GM12878 (cell line): ENCODE measurements around the gene BRD2. TPM values are rescaled to one million over a fixed set of nuclear protein-coding genes. Genes with fewer than 3 reads are reported as not detected.

Experiments used
- FOXK2 ChIP-seq: fragments of 450-650 bp; IDR thresholded peaks from 2 replicates; pipeline ENCODE4 v1.6.1; 2017; ENCODE audit warnings: mild to moderate bottlenecking, moderate library complexity
- NR2C1 ChIP-seq: fragments of 450-650 bp; IDR thresholded peaks from 2 replicates; pipeline ENCODE4 v1.6.1; 2017; ENCODE audit warnings: antibody characterized with exemption, mild to moderate bottlenecking, moderate library complexity
- SMAD5 ChIP-seq: IDR thresholded peaks from 2 replicates; pipeline ENCODE4 v1.6.1; 2016; ENCODE audit warnings: antibody characterized with exemption, low read depth
- SREBF2 ChIP-seq: IDR thresholded peaks from 2 replicates; pipeline ENCODE4 v1.6.1; 2012; ENCODE audit warnings: mild to moderate bottlenecking, low read length
- ZNF207 ChIP-seq: fragments of 450-650 bp; IDR thresholded peaks from 2 replicates; pipeline ENCODE4 v1.6.1; 2014; ENCODE audit warnings: antibody characterized with exemption, mild to moderate bottlenecking, borderline replicate concordance
- ZNF384 ChIP-seq: IDR thresholded peaks from 2 replicates; pipeline ENCODE4 v1.6.1; 2012; ENCODE audit warnings: low read depth, mild to moderate bottlenecking, low read length, improper control_type of control experiment, borderline replicate concordance
- ZSCAN29 ChIP-seq: fragments of 450-650 bp; IDR thresholded peaks from 2 replicates; pipeline ENCODE4 v1.6.1; 2017; ENCODE audit warnings: mild to moderate bottlenecking, moderate library complexity
- polyA plus RNA-seq, 11 experiments: library from polyadenylated mRNA; depleted of rRNA in 4 of 11; unstranded in 6 of 11; stranded (reverse) in 5 of 11; fragments of >200 nt; fragmentation: Nextera tagmentation in 4 of 11; fragmentation: Illumina TruSeq in 1 of 11; extraction: Ambion mirVana in 4 of 11; extraction: Trizol in 1 of 11; gene quantifications; 1 replicate in 1 of 11; 2 replicates in 10 of 11; pipeline versions ENCODE4 v1.2.1 to v1.2.3, GENCODE V29; 2011 to 2016; ENCODE audit warnings: inconsistent platforms in 2 of 11, missing spikeins in 2 of 11, low read depth in 1 of 11
- total RNA-seq, 4 experiments: library from RNA; depleted of rRNA in 3 of 4; stranded (reverse); fragments of >200 nt in 3 of 4; fragmentation: Illumina TruSeq in 1 of 4; extraction: Trizol in 1 of 4; gene quantifications; 2 replicates each; pipeline versions ENCODE4 v1.2.1 to v1.2.3, GENCODE V29; 2013 to 2021
- TF ChIP-seq, protein P1 (sequence below): IDR thresholded peaks from 2 replicates; pipeline ENCODE4 v1.6.1; 2011; ENCODE audit warnings: low read depth, mild to moderate bottlenecking, low read length, moderate library complexity, borderline replicate concordance; ENCODE audit errors: extremely low read depth
- TF ChIP-seq, protein P2 (sequence below): fragments of 150-350 bp; IDR thresholded peaks from 2 replicates; pipeline ENCODE4 v1.6.1; 2016; ENCODE audit warnings: low read depth, low read length
- TF ChIP-seq, protein P3 (sequence below): IDR thresholded peaks from 2 replicates; pipeline ENCODE4 v1.6.1; 2012; ENCODE audit warnings: improper control_type of control experiment, low read depth, low read length; ENCODE audit not compliant: insufficient replicate concordance
- TF ChIP-seq, protein P4 (sequence below): fragments of 450-650 bp; IDR thresholded peaks from 2 replicates; pipeline ENCODE4 v1.6.1; 2017; ENCODE audit warnings: antibody characterized with exemption, mild to moderate bottlenecking, moderate library complexity
- TF ChIP-seq, protein P5 (sequence below), 3 experiments: IDR thresholded peaks in 2 of 3; conservative IDR thresholded peaks in 1 of 3; 2 replicates each; pipeline ENCODE4 v1.5.1; 2011; ENCODE audit warnings: low read depth in 3 of 3, low read length in 3 of 3, mild to moderate bottlenecking in 3 of 3, control low read depth in 2 of 3, moderate library complexity in 2 of 3, inconsistent platforms in 1 of 3, mixed read lengths in 1 of 3; ENCODE audit not compliant: control insufficient read depth in 2 of 3, insufficient read depth in 1 of 3; ENCODE audit errors: extremely low read depth in 1 of 3
- TF ChIP-seq, protein P6 (sequence below): IDR thresholded peaks from 2 replicates; pipeline ENCODE4 v1.6.1; 2012; ENCODE audit warnings: low read depth, low read length, improper control_type of control experiment

The BRD2 gene
- total and polyA plus RNA-seq, 10 of the 15 experiments (the other 5 are each of a cell fraction or from before 2014, with no cell fraction given) = 32.2 to 239 (median 139) TPM

DNA sequence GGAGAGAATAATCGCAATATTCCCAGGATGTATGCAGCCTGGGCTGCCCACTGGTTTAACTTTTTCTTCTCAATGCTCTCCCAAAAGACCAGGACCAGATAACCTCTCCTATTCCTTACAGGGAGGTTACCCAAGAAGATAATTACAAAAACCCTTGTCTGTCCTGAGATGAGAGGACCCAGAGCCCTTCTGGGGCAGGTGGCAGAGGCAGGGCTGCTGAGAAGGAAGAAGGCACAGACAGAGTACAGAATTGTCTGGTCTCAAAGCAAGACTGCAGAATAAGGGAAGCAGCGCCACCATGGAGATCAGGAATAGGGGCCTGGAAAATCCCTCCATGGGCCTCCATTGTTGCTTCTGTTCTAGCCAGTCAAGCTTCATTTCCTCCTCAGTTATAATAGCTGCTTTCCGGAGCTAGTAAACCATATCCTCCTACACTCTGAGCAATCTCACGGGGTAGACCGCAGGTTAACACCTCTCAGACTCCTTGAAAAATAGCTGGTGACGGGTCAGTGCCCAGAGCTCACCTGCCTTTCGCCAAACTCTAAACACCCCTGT lies 27.1 kb upstream of the BRD2 start (continued):
- TF ChIP-seq, protein P1, sequence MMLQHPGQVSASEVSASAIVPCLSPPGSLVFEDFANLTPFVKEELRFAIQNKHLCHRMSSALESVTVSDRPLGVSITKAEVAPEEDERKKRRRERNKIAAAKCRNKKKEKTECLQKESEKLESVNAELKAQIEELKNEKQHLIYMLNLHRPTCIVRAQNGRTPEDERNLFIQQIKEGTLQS = no peak
- TF ChIP-seq, protein P2, sequence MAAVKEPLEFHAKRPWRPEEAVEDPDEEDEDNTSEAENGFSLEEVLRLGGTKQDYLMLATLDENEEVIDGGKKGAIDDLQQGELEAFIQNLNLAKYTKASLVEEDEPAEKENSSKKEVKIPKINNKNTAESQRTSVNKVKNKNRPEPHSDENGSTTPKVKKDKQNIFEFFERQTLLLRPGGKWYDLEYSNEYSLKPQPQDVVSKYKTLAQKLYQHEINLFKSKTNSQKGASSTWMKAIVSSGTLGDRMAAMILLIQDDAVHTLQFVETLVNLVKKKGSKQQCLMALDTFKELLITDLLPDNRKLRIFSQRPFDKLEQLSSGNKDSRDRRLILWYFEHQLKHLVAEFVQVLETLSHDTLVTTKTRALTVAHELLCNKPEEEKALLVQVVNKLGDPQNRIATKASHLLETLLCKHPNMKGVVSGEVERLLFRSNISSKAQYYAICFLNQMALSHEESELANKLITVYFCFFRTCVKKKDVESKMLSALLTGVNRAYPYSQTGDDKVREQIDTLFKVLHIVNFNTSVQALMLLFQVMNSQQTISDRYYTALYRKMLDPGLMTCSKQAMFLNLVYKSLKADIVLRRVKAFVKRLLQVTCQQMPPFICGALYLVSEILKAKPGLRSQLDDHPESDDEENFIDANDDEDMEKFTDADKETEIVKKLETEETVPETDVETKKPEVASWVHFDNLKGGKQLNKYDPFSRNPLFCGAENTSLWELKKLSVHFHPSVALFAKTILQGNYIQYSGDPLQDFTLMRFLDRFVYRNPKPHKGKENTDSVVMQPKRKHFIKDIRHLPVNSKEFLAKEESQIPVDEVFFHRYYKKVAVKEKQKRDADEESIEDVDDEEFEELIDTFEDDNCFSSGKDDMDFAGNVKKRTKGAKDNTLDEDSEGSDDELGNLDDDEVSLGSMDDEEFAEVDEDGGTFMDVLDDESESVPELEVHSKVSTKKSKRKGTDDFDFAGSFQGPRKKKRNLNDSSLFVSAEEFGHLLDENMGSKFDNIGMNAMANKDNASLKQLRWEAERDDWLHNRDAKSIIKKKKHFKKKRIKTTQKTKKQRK = no peak
- TF ChIP-seq SREBF2 (no peak), FOXK2 (no peak), ZNF207 (peak; percentile 84; the same call in 1 of the 2 replicates), SMAD5 (no peak), NR2C1 (0 out of 2 replicates have a peak, but pooled peaks have one; percentile 13), ZNF384 (no peak), ZSCAN29 (no peak)
- TF ChIP-seq, protein P3, sequence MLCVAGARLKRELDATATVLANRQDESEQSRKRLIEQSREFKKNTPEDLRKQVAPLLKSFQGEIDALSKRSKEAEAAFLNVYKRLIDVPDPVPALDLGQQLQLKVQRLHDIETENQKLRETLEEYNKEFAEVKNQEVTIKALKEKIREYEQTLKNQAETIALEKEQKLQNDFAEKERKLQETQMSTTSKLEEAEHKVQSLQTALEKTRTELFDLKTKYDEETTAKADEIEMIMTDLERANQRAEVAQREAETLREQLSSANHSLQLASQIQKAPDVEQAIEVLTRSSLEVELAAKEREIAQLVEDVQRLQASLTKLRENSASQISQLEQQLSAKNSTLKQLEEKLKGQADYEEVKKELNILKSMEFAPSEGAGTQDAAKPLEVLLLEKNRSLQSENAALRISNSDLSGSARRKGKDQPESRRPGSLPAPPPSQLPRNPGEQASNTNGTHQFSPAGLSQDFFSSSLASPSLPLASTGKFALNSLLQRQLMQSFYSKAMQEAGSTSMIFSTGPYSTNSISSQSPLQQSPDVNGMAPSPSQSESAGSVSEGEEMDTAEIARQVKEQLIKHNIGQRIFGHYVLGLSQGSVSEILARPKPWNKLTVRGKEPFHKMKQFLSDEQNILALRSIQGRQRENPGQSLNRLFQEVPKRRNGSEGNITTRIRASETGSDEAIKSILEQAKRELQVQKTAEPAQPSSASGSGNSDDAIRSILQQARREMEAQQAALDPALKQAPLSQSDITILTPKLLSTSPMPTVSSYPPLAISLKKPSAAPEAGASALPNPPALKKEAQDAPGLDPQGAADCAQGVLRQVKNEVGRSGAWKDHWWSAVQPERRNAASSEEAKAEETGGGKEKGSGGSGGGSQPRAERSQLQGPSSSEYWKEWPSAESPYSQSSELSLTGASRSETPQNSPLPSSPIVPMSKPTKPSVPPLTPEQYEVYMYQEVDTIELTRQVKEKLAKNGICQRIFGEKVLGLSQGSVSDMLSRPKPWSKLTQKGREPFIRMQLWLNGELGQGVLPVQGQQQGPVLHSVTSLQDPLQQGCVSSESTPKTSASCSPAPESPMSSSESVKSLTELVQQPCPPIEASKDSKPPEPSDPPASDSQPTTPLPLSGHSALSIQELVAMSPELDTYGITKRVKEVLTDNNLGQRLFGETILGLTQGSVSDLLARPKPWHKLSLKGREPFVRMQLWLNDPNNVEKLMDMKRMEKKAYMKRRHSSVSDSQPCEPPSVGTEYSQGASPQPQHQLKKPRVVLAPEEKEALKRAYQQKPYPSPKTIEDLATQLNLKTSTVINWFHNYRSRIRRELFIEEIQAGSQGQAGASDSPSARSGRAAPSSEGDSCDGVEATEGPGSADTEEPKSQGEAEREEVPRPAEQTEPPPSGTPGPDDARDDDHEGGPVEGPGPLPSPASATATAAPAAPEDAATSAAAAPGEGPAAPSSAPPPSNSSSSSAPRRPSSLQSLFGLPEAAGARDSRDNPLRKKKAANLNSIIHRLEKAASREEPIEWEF = peak; percentile 33
- TF ChIP-seq, protein P4, sequence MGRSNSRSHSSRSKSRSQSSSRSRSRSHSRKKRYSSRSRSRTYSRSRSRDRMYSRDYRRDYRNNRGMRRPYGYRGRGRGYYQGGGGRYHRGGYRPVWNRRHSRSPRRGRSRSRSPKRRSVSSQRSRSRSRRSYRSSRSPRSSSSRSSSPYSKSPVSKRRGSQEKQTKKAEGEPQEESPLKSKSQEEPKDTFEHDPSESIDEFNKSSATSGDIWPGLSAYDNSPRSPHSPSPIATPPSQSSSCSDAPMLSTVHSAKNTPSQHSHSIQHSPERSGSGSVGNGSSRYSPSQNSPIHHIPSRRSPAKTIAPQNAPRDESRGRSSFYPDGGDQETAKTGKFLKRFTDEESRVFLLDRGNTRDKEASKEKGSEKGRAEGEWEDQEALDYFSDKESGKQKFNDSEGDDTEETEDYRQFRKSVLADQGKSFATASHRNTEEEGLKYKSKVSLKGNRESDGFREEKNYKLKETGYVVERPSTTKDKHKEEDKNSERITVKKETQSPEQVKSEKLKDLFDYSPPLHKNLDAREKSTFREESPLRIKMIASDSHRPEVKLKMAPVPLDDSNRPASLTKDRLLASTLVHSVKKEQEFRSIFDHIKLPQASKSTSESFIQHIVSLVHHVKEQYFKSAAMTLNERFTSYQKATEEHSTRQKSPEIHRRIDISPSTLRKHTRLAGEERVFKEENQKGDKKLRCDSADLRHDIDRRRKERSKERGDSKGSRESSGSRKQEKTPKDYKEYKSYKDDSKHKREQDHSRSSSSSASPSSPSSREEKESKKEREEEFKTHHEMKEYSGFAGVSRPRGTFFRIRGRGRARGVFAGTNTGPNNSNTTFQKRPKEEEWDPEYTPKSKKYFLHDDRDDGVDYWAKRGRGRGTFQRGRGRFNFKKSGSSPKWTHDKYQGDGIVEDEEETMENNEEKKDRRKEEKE = no peak
- TF ChIP-seq, protein P5, sequence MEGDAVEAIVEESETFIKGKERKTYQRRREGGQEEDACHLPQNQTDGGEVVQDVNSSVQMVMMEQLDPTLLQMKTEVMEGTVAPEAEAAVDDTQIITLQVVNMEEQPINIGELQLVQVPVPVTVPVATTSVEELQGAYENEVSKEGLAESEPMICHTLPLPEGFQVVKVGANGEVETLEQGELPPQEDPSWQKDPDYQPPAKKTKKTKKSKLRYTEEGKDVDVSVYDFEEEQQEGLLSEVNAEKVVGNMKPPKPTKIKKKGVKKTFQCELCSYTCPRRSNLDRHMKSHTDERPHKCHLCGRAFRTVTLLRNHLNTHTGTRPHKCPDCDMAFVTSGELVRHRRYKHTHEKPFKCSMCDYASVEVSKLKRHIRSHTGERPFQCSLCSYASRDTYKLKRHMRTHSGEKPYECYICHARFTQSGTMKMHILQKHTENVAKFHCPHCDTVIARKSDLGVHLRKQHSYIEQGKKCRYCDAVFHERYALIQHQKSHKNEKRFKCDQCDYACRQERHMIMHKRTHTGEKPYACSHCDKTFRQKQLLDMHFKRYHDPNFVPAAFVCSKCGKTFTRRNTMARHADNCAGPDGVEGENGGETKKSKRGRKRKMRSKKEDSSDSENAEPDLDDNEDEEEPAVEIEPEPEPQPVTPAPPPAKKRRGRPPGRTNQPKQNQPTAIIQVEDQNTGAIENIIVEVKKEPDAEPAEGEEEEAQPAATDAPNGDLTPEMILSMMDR (IDR thresholded peaks at IDR 0.05 in 2 of 3, conservative IDR thresholded peaks at IDR 0.05 in 1 of 3; ENCODE audit: control insufficient read depth in 2 of 3, extremely low read depth in 1 of 3, insufficient read depth in 1 of 3, low read depth in 3 of 3, low read length in 3 of 3) = peak in 1 of 3 experiments; percentile 15; a peak in 1 of 6 replicates
- TF ChIP-seq, protein P6, sequence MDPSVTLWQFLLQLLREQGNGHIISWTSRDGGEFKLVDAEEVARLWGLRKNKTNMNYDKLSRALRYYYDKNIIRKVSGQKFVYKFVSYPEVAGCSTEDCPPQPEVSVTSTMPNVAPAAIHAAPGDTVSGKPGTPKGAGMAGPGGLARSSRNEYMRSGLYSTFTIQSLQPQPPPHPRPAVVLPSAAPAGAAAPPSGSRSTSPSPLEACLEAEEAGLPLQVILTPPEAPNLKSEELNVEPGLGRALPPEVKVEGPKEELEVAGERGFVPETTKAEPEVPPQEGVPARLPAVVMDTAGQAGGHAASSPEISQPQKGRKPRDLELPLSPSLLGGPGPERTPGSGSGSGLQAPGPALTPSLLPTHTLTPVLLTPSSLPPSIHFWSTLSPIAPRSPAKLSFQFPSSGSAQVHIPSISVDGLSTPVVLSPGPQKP = no peak
